PC-9 (cell line): ENCODE measurements around the gene SAMHD1.

ENCODE experiments used
- CTCF ChIP-seq: fragments of 200-600 bp; sonication (generic); conservative IDR thresholded peaks from 2 replicates; pipeline ENCODE4 v1.6.1; 2017; ENCODE audit warnings: mixed run types, antibody characterized with exemption, mild to moderate bottlenecking, moderate library complexity
- EZH2 ChIP-seq: fragments of 200-600 bp; sonication (generic); IDR thresholded peaks from 2 replicates; pipeline ENCODE4 v1.8.0; 2017; ENCODE audit warnings: antibody characterized with exemption, low read depth

- TF ChIP-seq CTCF (no peak), EZH2 (no peak)
Observed at GRCh38 chr20:36872852-36873251, 78.7 kb downstream of the SAMHD1 start.
